H1 (cell line): Measurements from ENCODE around the gene SBK2. TPM values are rescaled to one million over a fixed set of nuclear protein-coding genes. Genes with fewer than 3 reads are reported as not detected.

Source experiments
- CTCF ChIA-PET: fragments of 300-600 bp; sonication (Branson Sonifier 250); formaldehyde crosslinking; loops from one replicate; lab custom pipeline; 2021; ENCODE audit not compliant: partially characterized antibody; lab: Charles Lee
- POLR2A ChIA-PET: fragments of 300-600 bp; sonication (Branson Sonifier 250); formaldehyde crosslinking; loops from one replicate; lab custom pipeline; 2021; ENCODE audit warnings: inconsistent platforms; ENCODE audit not compliant: partially characterized antibody; lab: Charles Lee
- DNase-seq, 2 experiments: peaks; one replicate each; pipeline versions ENCODE4 v3.0.0 to v3.0.0-alpha.2; 2010 to 2022; ENCODE audit warnings: low spot score in 2 of 2, low read depth in 1 of 2, mixed read lengths in 1 of 2
- FAIRE-seq: peaks from 2 replicates; lab custom pipeline; 2011; peaks lifted over from hg19 to GRCh38; lab: Jason Lieb, UNC
- H2AFZ ChIP-seq: 2 replicates; pipeline ENCODE4 v1.8.1; 2012; ENCODE audit warnings: low read length, inconsistent platforms
- H2AK5ac ChIP-seq: 2 replicates; pipeline ENCODE4 v1.6.1; 2013; ENCODE audit warnings: low read depth, low read length
- H2BK120ac ChIP-seq: replicated peaks from 2 replicates; pipeline ENCODE3; 2013; ENCODE audit warnings: low read depth, low read length, inconsistent platforms
- H2BK12ac ChIP-seq: 2 replicates; pipeline ENCODE4 v1.6.1; 2013; ENCODE audit warnings: low read depth, low read length
- H2BK15ac ChIP-seq: 2 replicates; pipeline ENCODE4 v1.6.1; 2013; ENCODE audit warnings: low read length
- H2BK20ac ChIP-seq: 2 replicates; pipeline ENCODE4 v1.6.1; 2013; ENCODE audit warnings: low read length
- H2BK5ac ChIP-seq: 2 replicates; pipeline ENCODE4 v1.6.1; 2013; ENCODE audit warnings: low read depth, low read length
- H3K14ac ChIP-seq: 2 replicates; pipeline ENCODE4 v1.6.1; 2013; ENCODE audit warnings: inconsistent platforms; ENCODE audit not compliant: insufficient read length
- H3K18ac ChIP-seq: 2 replicates; pipeline ENCODE4 v1.6.1; 2013; ENCODE audit warnings: low read length; ENCODE audit errors: extremely low read depth
- H3K23ac ChIP-seq: 2 replicates; pipeline ENCODE4 v1.6.1; 2013; ENCODE audit warnings: inconsistent platforms; ENCODE audit not compliant: insufficient read length
- H3K23me2 ChIP-seq: 2 replicates; pipeline ENCODE4 v1.6.1; 2013; ENCODE audit warnings: low read depth, low read length
- H3K27ac ChIP-seq: 2 replicates; pipeline ENCODE4 v1.6.1; 2011; ENCODE audit warnings: low read depth, low read length, inconsistent platforms
- H3K27me3 ChIP-seq, 4 experiments: replicated peaks in 1 of 4; 1 replicate in 1 of 4; 2 replicates in 3 of 4; pipeline versions ENCODE4 v1.6.1 to v1.8.1; 2011 to 2013; ENCODE audit warnings: low read length in 3 of 4, mild to moderate bottlenecking in 3 of 4, inconsistent platforms in 2 of 4, mixed read lengths in 2 of 4, moderate library complexity in 1 of 4; ENCODE audit not compliant: control insufficient read depth in 3 of 4, insufficient read depth in 3 of 4; ENCODE audit errors: extremely low read depth in 1 of 4
- H3K36me3 ChIP-seq, 4 experiments: 2 replicates each; pipeline versions ENCODE4 v1.6.1 to v1.8.1; 2011 to 2013; ENCODE audit warnings: mild to moderate bottlenecking in 4 of 4, low read length in 3 of 4, moderate library complexity in 2 of 4, control low read depth in 1 of 4, inconsistent platforms in 1 of 4; ENCODE audit not compliant: insufficient read depth in 4 of 4, control insufficient read depth in 2 of 4
- H3K4ac ChIP-seq: replicated peaks from 2 replicates; pipeline ENCODE3; 2013; ENCODE audit warnings: low read length, low read depth, mixed read lengths, inconsistent platforms; ENCODE audit not compliant: insufficient read length
- H3K4me1 ChIP-seq, 4 experiments: replicated peaks in 1 of 4; 1 replicate in 1 of 4; 2 replicates in 3 of 4; pipeline versions ENCODE4 v1.6.1 to v1.8.1; 2011 to 2013; ENCODE audit warnings: low read length in 3 of 4, inconsistent platforms in 2 of 4, mixed read lengths in 1 of 4; ENCODE audit not compliant: insufficient read depth in 4 of 4, control insufficient read depth in 3 of 4
- H3K4me2 ChIP-seq, 2 experiments: 2 replicates each; pipeline versions ENCODE4 v1.6.1 to v1.8.1; 2011 to 2013; ENCODE audit warnings: low read depth in 2 of 2, low read length in 2 of 2, control low read depth in 1 of 2, inconsistent platforms in 1 of 2, mild to moderate bottlenecking in 1 of 2; ENCODE audit not compliant: insufficient read depth in 1 of 2
- H3K4me3 ChIP-seq, 4 experiments: fragments of 200-600, 300-600 bp in 1 of 4; sonication (generic), shearing (Covaris generic), sonication (Bioruptor Twin) in 1 of 4; 2 replicates each; pipeline versions ENCODE4 v1.5.1 to v1.8.1; 2011 to 2016; ENCODE audit warnings: low read length in 4 of 4, low read depth in 3 of 4, control low read depth in 2 of 4, inconsistent platforms in 2 of 4, mild to moderate bottlenecking in 2 of 4, mixed read lengths in 1 of 4, moderate library complexity in 1 of 4; ENCODE audit not compliant: insufficient read depth in 2 of 4; ENCODE audit errors: extremely low read depth in 1 of 4
- H3K56ac ChIP-seq: replicated peaks from 2 replicates; pipeline ENCODE3; 2013; ENCODE audit warnings: low read depth, mild to moderate bottlenecking, mixed read lengths, low read length, inconsistent platforms; ENCODE audit not compliant: insufficient read length
- H3K79me1 ChIP-seq: 2 replicates; pipeline ENCODE4 v1.6.1; 2013; ENCODE audit warnings: low read depth, low read length, control low read depth
- H3K79me2 ChIP-seq, 2 experiments: 2 replicates each; pipeline versions ENCODE4 v1.6.1 to v1.8.1; 2012 to 2013; ENCODE audit warnings: low read length in 2 of 2, mild to moderate bottlenecking in 2 of 2, inconsistent platforms in 1 of 2; ENCODE audit not compliant: insufficient read depth in 2 of 2, control insufficient read depth in 1 of 2
- H3K9ac ChIP-seq, 4 experiments: replicated peaks in 1 of 4; 1 replicate in 1 of 4; 2 replicates in 3 of 4; pipeline versions ENCODE4 v1.6.1 to v1.8.1; 2011 to 2013; ENCODE audit warnings: low read depth in 3 of 4, low read length in 3 of 4, control low read depth in 2 of 4, mild to moderate bottlenecking in 2 of 4, moderate library complexity in 2 of 4, inconsistent platforms in 1 of 4; ENCODE audit errors: extremely low read depth in 1 of 4
- H3K9me3 ChIP-seq, 2 experiments: 2 replicates each; pipeline versions ENCODE4 v1.6.1 to v1.8.1; 2012 to 2013; ENCODE audit warnings: mild to moderate bottlenecking in 2 of 2, moderate library complexity in 2 of 2, control low read depth in 1 of 2, inconsistent platforms in 1 of 2, low read depth in 1 of 2, low read length in 1 of 2, mixed read lengths in 1 of 2; ENCODE audit not compliant: insufficient read depth in 2 of 2
- H4K20me1 ChIP-seq, 2 experiments: replicated peaks in 1 of 2; 2 replicates each; pipeline versions ENCODE3 to v1.8.1; 2011 to 2013; ENCODE audit warnings: inconsistent platforms in 2 of 2, low read length in 2 of 2, mild to moderate bottlenecking in 1 of 2; ENCODE audit not compliant: insufficient read depth in 2 of 2, control insufficient read depth in 1 of 2
- H4K5ac ChIP-seq: 2 replicates; pipeline ENCODE4 v1.6.1; 2013; ENCODE audit warnings: low read length, low read depth, mixed read lengths, inconsistent platforms; ENCODE audit not compliant: insufficient read length
- H4K8ac ChIP-seq: 2 replicates; pipeline ENCODE4 v1.8.0; 2013; ENCODE audit warnings: mild to moderate bottlenecking, moderate library complexity, low read length, inconsistent platforms; ENCODE audit not compliant: insufficient read depth; ENCODE audit errors: extremely low read depth
- H4K91ac ChIP-seq: replicated peaks from 2 replicates; pipeline ENCODE3; 2013; ENCODE audit warnings: low read length, mixed read lengths, inconsistent platforms; ENCODE audit not compliant: insufficient read length
- CTBP2 ChIP-seq: IDR thresholded peaks from 2 replicates; pipeline ENCODE4 v1.7.0; 2011; ENCODE audit warnings: borderline replicate concordance, mild to moderate bottlenecking, moderate library complexity, mixed read lengths, low read length; ENCODE audit not compliant: insufficient read depth, insufficient read length
- FOSL1 ChIP-seq: IDR thresholded peaks from 2 replicates; pipeline ENCODE4 v1.6.1; 2011; ENCODE audit warnings: mild to moderate bottlenecking, low read depth, low read length, moderate library complexity; ENCODE audit not compliant: insufficient read depth
- GABPA ChIP-seq: IDR thresholded peaks from 2 replicates; pipeline ENCODE4 v1.6.1; 2011; ENCODE audit warnings: mild to moderate bottlenecking, low read length, moderate library complexity, borderline replicate concordance; ENCODE audit not compliant: insufficient read depth
- HDAC6 ChIP-seq: IDR thresholded peaks from one replicate; pipeline ENCODE4 v1.7.1; 2012; ENCODE audit warnings: low read depth, mild to moderate bottlenecking, inconsistent platforms, low read length, moderate library complexity
- JUND ChIP-seq: IDR thresholded peaks from 2 replicates; pipeline ENCODE4 v1.6.1; 2011; ENCODE audit warnings: mild to moderate bottlenecking, improper control_type of control experiment, low read length
- KDM4A ChIP-seq: IDR thresholded peaks from one replicate; pipeline ENCODE4 v1.7.1; 2012; ENCODE audit warnings: low read depth, mild to moderate bottlenecking, moderate library complexity, low read length, inconsistent platforms; ENCODE audit not compliant: severe bottlenecking
- KDM5A ChIP-seq: fragments of 200-600 bp; IDR thresholded peaks from 2 replicates; pipeline ENCODE4 v1.7.1; 2012; ENCODE audit warnings: mild to moderate bottlenecking, low read length, inconsistent platforms, mixed read lengths
- NRF1 ChIP-seq: IDR thresholded peaks from 2 replicates; pipeline ENCODE4 v1.6.1; 2011; ENCODE audit warnings: mild to moderate bottlenecking, low read depth, low read length, improper control_type of control experiment
- RXRA ChIP-seq: IDR thresholded peaks from 2 replicates; pipeline ENCODE4 v1.6.1; 2011; ENCODE audit warnings: low read depth, mild to moderate bottlenecking, low read length, moderate library complexity; ENCODE audit not compliant: insufficient read depth
- SP4 ChIP-seq: IDR thresholded peaks from 2 replicates; pipeline ENCODE4 v1.6.1; 2012; ENCODE audit warnings: low read length, inconsistent platforms
- TBP ChIP-seq: IDR thresholded peaks from 2 replicates; pipeline ENCODE4 v1.6.1; 2011; ENCODE audit warnings: low read depth, low read length, improper control_type of control experiment
- TEAD4 ChIP-seq: IDR thresholded peaks from 2 replicates; pipeline ENCODE4 v1.6.1; 2012; ENCODE audit warnings: low read depth, low read length, inconsistent platforms, mixed read lengths
- WGBS, 2 experiments: shearing (Covaris generic) in 1 of 2; methylation state at CpG; one replicate each; pipeline versions ENCODE4 v1.1.6 to v1.1.7; 2013 to 2015; ENCODE audit warnings: low lambda C conversion rate in 2 of 2, mixed read lengths in 2 of 2, inconsistent platforms in 1 of 2, low coverage in 1 of 2, missing lambda C conversion rate in 1 of 2; ENCODE audit not compliant: insufficient replicate concordance in 2 of 2, insufficient coverage in 1 of 2, insufficient read length in 1 of 2; ENCODE audit errors: extremely low coverage in 1 of 2, missing lambda C conversion rate in 1 of 2; 5-methylcytosine and 5-hydroxymethylcytosine counted together
- polyA plus RNA-seq, 7 experiments: library from polyadenylated mRNA; depleted of rRNA in 3 of 7; stranded (reverse) in 5 of 7; unstranded in 2 of 7; fragments of >200 nt in 5 of 7; fragments of 200-250 nt in 2 of 7; gene quantifications; 1 replicate in 5 of 7; 2 replicates in 1 of 7; 4 replicates in 1 of 7; pipeline versions ENCODE4 v1.2.1 to v1.2.3, GENCODE V29; 2011 to 2013; ENCODE audit warnings: missing spikeins in 2 of 7, mixed read lengths in 2 of 7
- total RNA-seq: library from RNA; stranded (reverse); fragmentation: NEBNext Ultra II Directional; extraction: Animal tissue kit (Norgen Biotek cat#: 25700); gene quantifications from 2 replicates; pipeline ENCODE4 v1.2.1, GENCODE V29; 2021
- TF ChIP-seq, protein P1 (sequence below): IDR thresholded peaks from 2 replicates; pipeline ENCODE4 v1.6.1; 2012; ENCODE audit warnings: inconsistent platforms

Gene SBK2
- total and polyA plus RNA-seq, 2 of the 8 experiments (the other 6 are each of a cell fraction or from before 2014, with no cell fraction given) = 3.2 to 4.1 TPM

GRCh38 chr19:55552206-55552605 lies 15.3 kb upstream of the SBK2 start:
- Histone ChIP-seq H3K18ac (no peak overlapping the region), H2BK120ac (no peak overlapping the region), H2BK5ac (no peak overlapping the region), H2AK5ac (no peak overlapping the region), H4K8ac (no peak overlapping the region), H3K56ac (no peak overlapping the region), H3K23ac (no peak overlapping the region), H4K5ac (no peak overlapping the region), H3K27ac (no peak overlapping the region), H2AFZ (no peak overlapping the region), H2BK12ac (no peak overlapping the region), H3K36me3 (no peaks in the 10 kb centered on the region), H3K79me1 (no peaks in the 10 kb centered on the region), H2BK20ac (no peak overlapping the region), H3K4me2 (no peak overlapping the region; a peak in 1 of 4 replicates), H4K91ac (no peak overlapping the region), H2BK15ac (no peak overlapping the region), H3K23me2 (peaks cover 7% of the 10 kb centered on the region; the same call in 1 of the 2 replicates), H3K27me3 (peaks cover 0 to 3% (median 0%) of the 10 kb centered on the region in 4 experiments; a peak in 1 of 7 replicates), H3K9ac (no peak overlapping the region), H3K14ac (no peak overlapping the region), H3K4me1 (peaks cover 4 to 14% (median 7%) of the 10 kb centered on the region in 4 experiments; a peak in 6 of 7 replicates), H4K20me1 (no peaks in the 10 kb centered on the region), H3K9me3 (no peaks in the 10 kb centered on the region), H3K4ac (no peak overlapping the region), H3K4me3 (no peak overlapping the region), H3K79me2 (no peaks in the 10 kb centered on the region)
- DNase-seq (no peak), FAIRE-seq (no peak)
- CTCF ChIA-PET = interaction anchor here (0.6 to 1.2 kb wide), 3 partner anchors 10 to 80 kb away, joined by 3 to 4 read pairs (median 3); no protein-coding TSS in a partner anchor
- WGBS, 2 experiments = 92% methylated on average over 5 of the region's 5 CpGs; no CpG with 5 or more reads in 1 of the 2 experiments
- POLR2A ChIA-PET = interaction anchor here (0.6 to 1.5 kb wide), 5 partner anchors 13 to 54 kb away, joined by 3 to 5 read pairs (median 3); no protein-coding TSS in a partner anchor
- TF ChIP-seq HDAC6 (no peak), KDM4A (no peak), JUND (no peak), NRF1 (no peak), GABPA (no peak), RXRA (no peak), FOSL1 (no peak), CTBP2 (no peak), KDM5A (no peak), SP4 (no peak), TBP (no peak), TEAD4 (no peak)
- TF ChIP-seq, protein P1, sequence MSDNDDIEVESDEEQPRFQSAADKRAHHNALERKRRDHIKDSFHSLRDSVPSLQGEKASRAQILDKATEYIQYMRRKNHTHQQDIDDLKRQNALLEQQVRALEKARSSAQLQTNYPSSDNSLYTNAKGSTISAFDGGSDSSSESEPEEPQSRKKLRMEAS = no peak
